ENCODE data around the gene AAGAB. TPM values are rescaled to one million over a fixed set of nuclear protein-coding genes. Genes with fewer than 3 reads are reported as not detected.
A peak's percentile ranks its signal among the peaks of the same experiment; 100 is the strongest.

AAGAB gene
- total RNA-seq, 1 donor from 2014 or later: 60.5 TPM

DNA sequence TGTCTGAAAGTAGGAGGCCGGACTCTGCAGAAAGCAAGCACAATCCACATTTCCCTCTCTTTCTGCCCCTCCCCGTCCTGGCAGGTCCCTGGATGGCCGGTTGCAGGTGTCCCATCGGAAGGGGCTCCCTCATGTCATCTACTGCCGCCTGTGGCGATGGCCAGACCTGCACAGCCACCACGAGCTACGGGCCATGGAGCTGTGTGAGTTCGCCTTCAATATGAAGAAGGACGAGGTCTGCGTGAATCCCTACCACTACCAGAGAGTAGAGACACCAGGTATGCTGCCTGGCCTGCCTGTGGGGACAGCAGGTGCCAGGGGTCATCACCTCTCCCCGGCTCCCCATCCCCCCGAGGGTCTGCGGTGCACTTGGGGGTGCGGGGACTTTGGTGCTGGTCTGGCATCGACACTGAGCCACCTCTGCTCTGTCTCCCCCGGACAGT, 89.6 kb downstream of the AAGAB start:
- Mint-ChIP-seq H3K9me3 (ENCODE audit: low read depth) (no peaks in the 10 kb centered on the region), H3K4me1 (ENCODE audit: low read depth) (peaks cover 15% of the 10 kb centered on the region), H3K27me3 (no peaks in the 10 kb centered on the region), H3K4me3 (ENCODE audit: low read depth) (no peak overlapping the region), H3K36me3 (ENCODE audit: insufficient read depth) (peaks cover 20% of the 10 kb centered on the region), H3K27ac (no peak overlapping the region)
- TF ChIP-seq, protein P1, sequence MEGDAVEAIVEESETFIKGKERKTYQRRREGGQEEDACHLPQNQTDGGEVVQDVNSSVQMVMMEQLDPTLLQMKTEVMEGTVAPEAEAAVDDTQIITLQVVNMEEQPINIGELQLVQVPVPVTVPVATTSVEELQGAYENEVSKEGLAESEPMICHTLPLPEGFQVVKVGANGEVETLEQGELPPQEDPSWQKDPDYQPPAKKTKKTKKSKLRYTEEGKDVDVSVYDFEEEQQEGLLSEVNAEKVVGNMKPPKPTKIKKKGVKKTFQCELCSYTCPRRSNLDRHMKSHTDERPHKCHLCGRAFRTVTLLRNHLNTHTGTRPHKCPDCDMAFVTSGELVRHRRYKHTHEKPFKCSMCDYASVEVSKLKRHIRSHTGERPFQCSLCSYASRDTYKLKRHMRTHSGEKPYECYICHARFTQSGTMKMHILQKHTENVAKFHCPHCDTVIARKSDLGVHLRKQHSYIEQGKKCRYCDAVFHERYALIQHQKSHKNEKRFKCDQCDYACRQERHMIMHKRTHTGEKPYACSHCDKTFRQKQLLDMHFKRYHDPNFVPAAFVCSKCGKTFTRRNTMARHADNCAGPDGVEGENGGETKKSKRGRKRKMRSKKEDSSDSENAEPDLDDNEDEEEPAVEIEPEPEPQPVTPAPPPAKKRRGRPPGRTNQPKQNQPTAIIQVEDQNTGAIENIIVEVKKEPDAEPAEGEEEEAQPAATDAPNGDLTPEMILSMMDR (IDR thresholded peaks at IDR 0.05; ENCODE audit: unreplicated experiment): peak; percentile 37
- DNase-seq (ENCODE audit: low spot score, unreplicated experiment): no peak

DNA sequence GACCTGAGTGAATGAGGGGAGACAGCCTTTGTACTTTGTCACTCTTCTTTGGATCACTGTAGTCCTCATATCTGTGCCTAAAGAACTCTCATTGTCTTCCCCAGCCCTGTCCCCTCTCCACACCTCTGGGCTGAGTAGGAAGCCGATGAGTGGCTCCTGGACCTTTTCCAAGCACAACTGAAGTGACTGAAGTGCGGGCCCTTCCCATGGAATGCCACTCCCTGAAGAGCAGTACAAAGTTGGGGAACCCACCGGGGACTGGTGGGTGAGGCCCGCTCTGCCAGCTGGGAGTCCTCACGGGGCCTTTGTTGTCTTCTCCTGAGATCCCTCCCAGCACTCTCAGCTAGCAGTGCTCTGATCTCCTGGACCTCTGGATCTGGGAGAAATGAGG, 90.1 kb downstream of the AAGAB start:
- Mint-ChIP-seq H3K27me3 (no peaks in the 10 kb centered on the region), H3K36me3 (ENCODE audit: insufficient read depth) (peaks cover 20% of the 10 kb centered on the region), H3K4me3 (ENCODE audit: low read depth) (no peak overlapping the region), H3K27ac (no peak overlapping the region), H3K9me3 (ENCODE audit: low read depth) (no peaks in the 10 kb centered on the region), H3K4me1 (ENCODE audit: low read depth) (peaks cover 15% of the 10 kb centered on the region)
- no peak for DNase-seq (ENCODE audit: low spot score, unreplicated experiment)
- TF ChIP-seq, protein P1 (IDR thresholded peaks at IDR 0.05; ENCODE audit: unreplicated experiment): no peak

DNA sequence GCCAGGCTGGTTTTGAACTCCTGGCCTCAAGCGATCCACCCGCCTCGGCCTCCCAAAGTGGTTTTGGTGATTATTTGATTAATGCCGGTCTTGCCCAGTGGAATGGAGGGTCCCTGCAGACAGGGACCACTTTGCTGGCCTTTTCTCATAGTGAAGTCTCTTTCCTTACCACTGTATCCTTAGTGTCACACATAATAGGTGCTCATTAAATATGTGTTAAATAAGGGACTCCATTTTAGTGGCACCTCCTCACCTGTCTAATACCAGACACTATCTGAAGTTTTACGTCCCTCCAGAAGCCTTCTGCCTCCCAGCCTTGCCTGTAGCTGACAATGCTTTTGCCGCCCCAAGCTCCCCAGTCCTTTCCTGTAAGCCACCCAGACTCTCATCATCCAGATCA, 91.3 kb downstream of the AAGAB start:
- no peak overlapping the region for H3K27ac Mint-ChIP-seq
- TF ChIP-seq, protein P1 (IDR thresholded peaks at IDR 0.05; ENCODE audit: unreplicated experiment): no peak
- peaks cover 10% of the 10 kb centered on the region for H3K4me1 Mint-ChIP-seq (ENCODE audit: low read depth)
- DNase-seq (ENCODE audit: low spot score, unreplicated experiment): no peak
- no peaks in the 10 kb centered on the region for H3K9me3 Mint-ChIP-seq (ENCODE audit: low read depth)
- no peak overlapping the region for H3K4me3 Mint-ChIP-seq (ENCODE audit: low read depth)
- no peaks in the 10 kb centered on the region for H3K27me3 Mint-ChIP-seq
- H3K36me3 Mint-ChIP-seq (ENCODE audit: insufficient read depth): peaks cover 19% of the 10 kb centered on the region

DNA sequence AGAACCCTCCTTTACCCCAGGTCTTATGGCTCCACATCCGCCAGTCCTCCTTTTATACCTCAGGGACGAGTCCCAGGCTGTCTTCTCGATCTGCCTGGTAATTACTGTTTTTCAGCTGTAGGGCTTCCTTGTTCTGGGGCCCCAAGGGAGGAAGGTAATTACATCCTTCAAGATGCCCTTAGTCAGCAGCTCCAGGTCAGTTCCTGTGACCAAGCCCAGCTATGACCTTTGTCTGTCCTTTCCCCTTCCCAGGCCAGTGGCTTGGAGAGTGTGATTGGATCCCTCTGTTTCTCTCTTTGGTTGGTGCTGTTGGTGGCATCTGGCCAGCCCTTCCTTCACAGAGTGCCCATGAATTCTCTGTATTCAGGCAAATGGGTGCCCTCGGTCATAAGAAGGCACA, 92.6 kb downstream of the AAGAB start:
- H3K27ac Mint-ChIP-seq: no peak overlapping the region

DNA sequence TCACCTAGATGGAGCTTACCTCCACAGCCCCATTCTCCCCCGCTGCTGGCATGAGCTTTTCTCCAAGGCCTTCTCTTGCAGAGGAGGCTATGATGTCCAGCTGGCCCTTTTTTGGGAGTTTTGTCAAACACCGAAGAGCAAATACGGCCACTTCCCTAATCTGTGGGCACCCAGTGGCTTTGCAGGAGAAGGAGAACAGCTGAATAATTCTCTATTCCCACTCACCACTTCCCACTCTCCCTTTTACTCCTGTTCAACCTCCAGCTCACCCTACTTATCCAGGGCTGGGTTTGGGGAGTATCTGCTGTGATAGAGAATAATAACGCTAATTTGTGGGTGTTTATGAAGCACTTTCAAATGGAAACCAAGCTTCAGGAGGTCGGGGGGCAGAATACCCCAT, 93.0 kb downstream of the AAGAB start:
- DNase-seq (ENCODE audit: low spot score, unreplicated experiment): no peak
- Mint-ChIP-seq H3K36me3 (ENCODE audit: insufficient read depth) (peaks cover 11% of the 10 kb centered on the region), H3K9me3 (ENCODE audit: low read depth) (no peaks in the 10 kb centered on the region), H3K4me3 (ENCODE audit: low read depth) (no peak overlapping the region), H3K27ac (no peak overlapping the region), H3K27me3 (no peaks in the 10 kb centered on the region), H3K4me1 (ENCODE audit: low read depth) (peaks cover 1% of the 10 kb centered on the region)
- TF ChIP-seq, protein P1 (IDR thresholded peaks at IDR 0.05; ENCODE audit: unreplicated experiment): no peak

More for the DNA sequence above, 92.6 kb downstream of the AAGAB start:
- H3K27me3 Mint-ChIP-seq: no peaks in the 10 kb centered on the region
- peaks cover 13% of the 10 kb centered on the region for H3K36me3 Mint-ChIP-seq (ENCODE audit: insufficient read depth)
- DNase-seq (ENCODE audit: low spot score, unreplicated experiment): no peak
- TF ChIP-seq, protein P1 (IDR thresholded peaks at IDR 0.05; ENCODE audit: unreplicated experiment): no peak
- H3K4me3 Mint-ChIP-seq (ENCODE audit: low read depth): no peak overlapping the region
- no peaks in the 10 kb centered on the region for H3K9me3 Mint-ChIP-seq (ENCODE audit: low read depth)
- H3K4me1 Mint-ChIP-seq (ENCODE audit: low read depth): peaks cover 1% of the 10 kb centered on the region
